ENCODE measurements around the gene MMS22L.

Gene MMS22L, protein sequence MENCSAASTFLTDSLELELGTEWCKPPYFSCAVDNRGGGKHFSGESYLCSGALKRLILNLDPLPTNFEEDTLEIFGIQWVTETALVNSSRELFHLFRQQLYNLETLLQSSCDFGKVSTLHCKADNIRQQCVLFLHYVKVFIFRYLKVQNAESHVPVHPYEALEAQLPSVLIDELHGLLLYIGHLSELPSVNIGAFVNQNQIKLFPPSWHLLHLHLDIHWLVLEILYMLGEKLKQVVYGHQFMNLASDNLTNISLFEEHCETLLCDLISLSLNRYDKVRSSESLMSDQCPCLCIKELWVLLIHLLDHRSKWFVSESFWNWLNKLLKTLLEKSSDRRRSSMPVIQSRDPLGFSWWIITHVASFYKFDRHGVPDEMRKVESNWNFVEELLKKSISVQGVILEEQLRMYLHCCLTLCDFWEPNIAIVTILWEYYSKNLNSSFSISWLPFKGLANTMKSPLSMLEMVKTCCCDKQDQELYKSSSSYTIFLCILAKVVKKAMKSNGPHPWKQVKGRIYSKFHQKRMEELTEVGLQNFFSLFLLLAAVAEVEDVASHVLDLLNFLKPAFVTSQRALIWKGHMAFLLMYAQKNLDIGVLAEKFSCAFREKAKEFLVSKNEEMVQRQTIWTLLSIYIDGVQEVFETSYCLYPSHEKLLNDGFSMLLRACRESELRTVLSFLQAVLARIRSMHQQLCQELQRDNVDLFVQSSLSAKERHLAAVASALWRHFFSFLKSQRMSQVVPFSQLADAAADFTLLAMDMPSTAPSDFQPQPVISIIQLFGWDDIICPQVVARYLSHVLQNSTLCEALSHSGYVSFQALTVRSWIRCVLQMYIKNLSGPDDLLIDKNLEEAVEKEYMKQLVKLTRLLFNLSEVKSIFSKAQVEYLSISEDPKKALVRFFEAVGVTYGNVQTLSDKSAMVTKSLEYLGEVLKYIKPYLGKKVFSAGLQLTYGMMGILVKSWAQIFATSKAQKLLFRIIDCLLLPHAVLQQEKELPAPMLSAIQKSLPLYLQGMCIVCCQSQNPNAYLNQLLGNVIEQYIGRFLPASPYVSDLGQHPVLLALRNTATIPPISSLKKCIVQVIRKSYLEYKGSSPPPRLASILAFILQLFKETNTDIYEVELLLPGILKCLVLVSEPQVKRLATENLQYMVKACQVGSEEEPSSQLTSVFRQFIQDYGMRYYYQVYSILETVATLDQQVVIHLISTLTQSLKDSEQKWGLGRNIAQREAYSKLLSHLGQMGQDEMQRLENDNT

DNA sequence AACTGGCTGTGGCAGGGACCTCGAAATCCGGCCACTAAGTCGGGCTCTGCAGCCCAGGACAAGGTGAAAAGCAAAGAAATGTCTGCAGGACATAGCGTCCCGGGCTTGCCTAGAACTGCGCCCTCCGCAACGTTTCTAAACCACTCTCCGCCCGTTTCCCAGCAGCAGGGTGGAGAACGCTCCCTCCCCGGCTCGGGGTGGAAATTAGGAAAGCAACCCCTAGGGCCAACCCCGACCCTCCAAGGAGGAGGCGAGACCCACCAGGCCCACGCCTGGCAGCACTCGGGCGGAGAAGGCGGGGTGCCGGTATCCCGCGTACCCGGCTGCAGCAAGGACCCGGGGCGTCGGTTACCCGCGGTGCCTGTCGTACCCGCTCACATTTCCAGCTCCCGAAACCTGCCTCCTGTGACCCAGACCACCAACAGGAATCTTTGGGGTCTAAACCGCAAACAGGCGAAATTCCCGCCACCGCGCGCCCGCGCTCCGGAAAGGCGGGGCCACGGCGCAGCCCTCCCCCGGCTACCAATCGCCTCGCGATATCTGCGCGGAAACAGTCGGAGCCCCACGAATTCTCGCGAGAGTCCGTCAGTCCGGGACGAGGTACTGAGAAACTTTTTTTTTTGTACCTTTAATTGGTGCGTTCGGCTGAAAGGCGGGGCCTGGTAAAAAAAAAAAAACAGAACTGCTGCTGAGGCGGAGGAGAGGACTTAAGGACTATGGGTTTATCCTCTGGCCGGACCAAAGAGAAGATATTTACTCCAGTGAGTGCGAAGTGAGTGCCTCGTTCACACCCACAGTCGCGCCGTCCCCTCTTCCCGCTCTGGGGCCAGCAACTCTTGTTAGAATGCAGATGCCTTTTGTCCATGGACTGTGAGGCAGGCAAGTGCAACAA lies at the start of gene MMS22L:
TSS of gene MMS22L (minus strand) at position 491 of the 892 bp plus-strand sequence. CDS start 739 bp downstream, outside the sequence.
- DNase-seq = peak; percentile 91

DNA sequence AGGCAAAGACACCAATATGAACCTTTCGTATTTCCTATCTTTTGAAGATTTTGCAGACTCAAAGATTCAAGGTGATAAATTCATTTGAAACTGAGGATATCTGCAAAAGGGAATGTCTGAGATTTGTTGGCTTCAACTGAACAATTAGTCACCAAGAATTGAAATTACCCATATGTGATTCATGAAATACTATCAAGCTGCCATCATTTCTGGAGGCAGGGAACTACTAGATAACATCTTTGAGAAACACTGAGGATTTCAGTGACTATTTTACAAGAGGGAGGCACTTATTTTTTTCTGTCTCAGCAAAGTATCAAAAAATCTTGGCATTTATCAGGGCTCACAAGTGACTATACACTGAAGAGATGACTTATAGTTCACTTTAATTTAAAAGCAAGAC lies 39.8 kb upstream of the MMS22L start:
- no peak for DNase-seq

DNA sequence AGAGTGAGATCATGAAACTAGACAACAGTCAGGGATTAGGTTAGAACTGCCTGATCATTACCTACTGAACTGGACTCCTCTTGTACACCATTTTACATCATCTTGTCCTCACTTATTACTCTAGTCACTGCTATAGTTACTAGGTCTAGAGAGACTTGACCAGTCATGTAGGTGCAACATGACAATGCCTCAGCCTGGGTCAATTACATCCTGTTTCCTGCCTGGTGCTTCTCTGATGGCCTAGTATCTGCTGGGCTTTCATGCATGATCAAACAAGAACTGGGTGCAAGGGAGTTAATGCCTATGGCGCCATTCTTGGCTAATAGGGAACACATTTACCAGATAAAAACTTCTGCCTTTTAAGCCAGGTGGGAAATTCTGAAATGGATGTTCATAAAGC lies 39.2 kb upstream of the MMS22L start:
- no peak for DNase-seq

DNA sequence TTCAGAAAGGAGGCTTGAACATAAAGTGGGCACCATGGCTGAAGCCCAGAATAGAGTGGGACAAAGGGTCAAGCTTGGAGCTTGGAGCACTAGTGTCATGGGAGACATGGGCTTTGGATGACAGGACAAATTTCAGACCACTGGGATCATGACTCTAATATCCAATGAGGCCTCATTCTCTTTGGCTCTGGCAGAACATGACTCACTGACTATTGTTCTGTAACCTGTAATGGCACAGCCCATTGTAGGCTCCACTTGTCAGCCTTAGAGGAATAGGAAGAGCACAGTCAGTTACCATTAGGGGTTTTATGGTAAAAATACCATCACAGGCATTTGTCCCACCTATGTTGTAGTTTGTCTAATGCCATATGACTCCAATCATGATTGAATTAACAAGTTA lies 34.0 kb upstream of the MMS22L start:
- no peak for DNase-seq

DNA sequence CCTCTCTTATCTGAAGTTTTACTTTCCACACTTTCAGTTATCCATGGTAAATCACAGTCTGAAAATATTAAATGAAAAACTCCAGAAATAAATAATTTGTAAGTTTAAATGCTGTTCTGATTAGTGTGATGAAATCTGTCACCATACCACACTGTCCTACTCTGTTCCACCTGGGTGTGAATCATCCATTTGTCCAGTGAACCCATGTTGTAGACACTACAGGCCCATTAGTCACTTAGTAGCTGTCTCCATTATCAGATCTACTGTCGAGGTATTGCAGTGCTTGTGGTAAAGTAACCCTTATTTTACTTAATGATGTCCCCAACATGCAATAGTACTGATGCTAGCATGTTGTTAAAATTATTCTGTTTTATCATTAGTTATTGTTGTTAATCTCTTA lies 29.2 kb upstream of the MMS22L start:
- DNase-seq = no peak

DNA sequence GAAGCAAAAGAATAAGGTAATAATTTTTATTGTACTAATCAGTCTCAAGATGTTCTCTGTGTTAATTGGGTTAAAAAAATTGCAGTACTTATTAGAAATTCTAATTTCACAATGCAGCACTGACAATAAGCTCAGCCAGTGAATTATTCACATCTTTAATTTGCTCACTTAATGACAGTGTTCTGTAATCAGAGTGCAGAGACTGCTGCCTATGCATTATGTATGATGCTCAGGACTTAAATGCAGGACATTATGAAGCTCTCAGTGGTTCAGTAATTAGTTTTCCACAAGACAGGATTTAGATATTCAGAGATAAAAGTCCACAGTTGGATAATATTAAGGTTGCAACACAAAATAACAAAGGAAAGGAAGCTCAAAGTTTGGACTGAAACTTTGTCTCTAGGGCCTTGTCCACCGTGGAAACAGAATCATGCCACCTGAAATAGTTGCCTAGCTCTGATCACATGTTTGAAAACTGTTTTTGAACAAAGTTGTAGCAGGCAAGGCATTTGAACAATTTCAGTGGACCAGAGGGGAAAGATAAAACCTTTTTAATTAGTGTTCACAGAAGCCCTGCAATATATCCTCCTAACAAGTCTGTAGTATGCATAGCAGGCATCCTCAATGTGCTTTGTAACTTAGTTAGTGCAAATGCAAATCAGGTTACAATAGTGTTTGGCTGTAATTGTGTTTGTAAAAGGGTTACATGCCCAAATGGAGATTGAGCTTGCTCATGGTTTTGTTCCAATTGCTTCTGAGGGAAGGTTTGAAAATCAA lies 23.7 kb upstream of the MMS22L start:
- no peak for DNase-seq

DNA sequence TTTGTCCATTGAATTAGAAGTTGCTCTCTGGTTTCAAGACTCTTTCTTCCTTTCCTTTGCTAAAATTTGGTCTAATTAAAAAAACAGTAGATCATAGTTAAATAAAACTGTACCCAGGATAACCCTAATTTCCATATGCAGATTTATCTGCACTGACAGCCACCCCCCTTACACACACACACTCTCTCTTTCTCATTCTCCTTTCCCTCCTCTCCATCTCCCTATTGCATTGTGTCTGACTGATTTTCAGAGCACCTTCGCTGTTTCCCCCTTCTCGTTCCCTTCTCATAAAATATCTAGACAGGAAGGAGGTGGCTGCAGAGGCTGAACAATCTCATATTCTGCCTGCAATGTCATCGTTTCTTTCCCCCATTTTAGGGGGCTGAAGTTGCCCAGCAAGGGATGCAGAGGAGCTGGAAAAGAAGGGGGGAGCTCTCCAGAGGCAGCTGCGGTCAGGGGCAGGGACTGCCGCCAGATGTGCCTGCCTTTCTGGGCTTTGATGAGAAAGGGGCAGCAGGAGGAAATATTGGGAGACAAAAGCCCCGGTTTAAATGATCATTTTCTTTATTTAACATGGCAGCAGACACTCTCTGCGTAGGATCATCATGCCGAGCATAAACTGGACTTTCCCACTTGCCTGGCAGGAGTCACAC lies 22.5 kb upstream of the MMS22L start:
- DNase-seq = no peak

DNA sequence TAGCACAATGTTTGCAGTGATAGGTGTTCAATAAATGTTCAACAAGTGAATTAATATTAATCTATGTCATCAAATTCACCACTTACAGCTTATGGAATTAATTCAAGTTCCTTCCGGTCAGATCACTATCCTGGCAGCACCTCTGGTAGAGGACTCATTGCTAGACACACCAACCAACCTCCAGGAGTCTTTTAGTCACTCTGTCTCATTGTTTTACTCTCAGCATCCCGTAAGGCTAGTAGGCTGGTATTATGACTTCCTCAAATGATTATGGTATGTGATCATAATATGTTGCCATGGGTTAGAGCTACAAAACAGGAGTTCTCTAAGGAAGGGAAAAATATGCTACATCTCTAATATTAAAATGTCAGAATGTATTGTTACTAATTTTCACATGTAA lies 21.7 kb upstream of the MMS22L start:
- no peak for DNase-seq

DNA sequence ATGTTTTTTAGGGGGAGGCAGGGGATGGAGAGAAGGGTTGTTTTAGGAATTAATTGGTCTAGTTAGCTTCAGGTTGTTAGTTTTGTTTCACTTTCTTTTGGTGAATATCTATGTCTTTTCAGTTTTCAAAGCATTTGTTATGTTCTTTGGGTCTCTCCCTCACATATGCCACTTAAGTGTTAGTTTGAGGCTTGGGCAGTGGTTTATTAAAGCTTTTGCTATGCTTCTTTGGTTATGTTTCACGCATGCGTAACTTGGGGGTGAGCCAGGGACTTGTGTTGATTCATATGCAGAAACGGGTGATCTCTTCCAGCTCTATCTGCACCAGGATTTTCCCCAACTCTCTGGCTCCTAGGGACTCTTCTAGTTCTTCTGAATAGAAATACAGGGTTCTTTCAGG lies 11.4 kb upstream of the MMS22L start:
- no peak for DNase-seq

DNA sequence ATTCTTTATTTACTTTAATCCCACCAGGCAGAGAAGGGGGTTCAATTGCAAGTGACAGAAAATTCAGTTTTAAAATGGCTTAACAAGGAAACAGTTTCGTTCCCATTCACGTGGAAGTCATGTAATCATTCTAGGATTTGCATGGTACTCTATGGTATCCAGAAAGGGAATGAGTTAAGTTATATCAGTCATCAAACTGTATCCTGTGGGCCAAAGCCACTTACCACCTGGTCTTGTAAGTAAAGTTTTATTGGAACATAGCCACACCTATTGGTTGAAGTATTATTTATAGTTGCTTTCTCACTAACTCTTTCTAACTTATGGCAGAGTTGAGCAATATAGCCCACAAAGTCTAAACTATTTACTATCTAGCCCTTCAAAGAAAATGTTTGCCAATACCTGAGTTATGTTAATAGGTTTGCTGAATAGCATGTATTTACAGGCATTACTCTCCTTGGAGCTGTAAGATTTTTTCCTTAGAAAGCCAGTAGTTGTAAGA lies 10.2 kb upstream of the MMS22L start:
- DNase-seq = no peak

DNA sequence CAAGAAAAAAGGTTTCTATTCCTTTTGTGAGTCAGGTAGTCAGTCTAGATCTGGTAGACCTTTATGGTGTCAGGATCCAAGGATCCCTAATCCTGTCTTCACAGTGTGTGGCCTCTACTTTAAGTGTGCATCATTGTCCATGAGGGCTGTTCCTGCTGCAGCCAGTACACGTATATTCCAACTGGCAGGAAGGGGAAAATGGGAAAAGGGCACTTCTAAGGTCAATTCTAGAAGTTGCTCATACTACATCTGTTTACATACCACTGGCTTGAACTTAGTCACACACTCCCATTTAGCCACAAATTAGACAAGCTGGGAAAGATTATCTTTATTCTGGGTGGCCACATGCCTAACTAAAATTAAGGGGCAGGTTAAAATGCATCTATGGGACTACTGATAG lies 9.7 kb upstream of the MMS22L start:
- DNase-seq = no peak

DNA sequence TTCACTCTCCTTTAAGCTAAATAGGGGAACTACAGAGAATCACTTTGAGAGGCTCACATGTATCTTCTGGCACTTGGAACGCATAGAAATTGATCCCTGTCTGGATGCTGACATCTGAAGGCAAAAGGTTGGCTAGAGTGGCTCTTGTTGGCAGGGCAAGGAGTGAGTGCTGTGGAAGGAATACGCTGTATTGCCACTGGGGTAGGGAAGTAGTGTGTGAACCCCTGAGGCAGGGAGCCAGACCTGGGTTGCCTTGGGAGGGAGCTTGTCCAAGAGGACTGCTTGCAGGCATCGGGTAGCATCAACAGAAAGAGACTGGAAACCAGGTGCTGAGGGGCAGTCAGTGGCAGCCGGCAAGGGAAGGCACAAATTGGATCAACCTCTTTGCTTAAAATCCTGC lies 8.9 kb upstream of the MMS22L start:
- DNase-seq = no peak

DNA sequence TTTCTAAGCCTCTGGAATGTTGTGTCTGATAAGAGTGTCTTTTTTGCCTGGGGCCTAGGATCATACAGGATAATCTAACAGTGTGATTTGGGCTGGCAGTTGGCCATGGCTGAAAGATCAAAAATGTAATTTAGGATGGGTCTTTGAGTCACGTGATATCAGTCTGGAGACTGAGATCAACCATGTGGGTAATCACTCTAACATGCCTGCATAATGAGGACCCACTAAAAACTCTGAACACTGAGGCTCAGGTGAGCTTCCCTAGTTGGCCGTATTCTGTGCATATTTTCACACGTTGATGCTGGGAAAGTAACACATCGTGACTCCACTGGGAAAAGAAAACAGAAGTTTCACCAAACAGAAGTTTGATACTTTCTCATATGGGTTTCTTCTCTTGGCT lies 6.3 kb upstream of the MMS22L start:
- DNase-seq = no peak

DNA sequence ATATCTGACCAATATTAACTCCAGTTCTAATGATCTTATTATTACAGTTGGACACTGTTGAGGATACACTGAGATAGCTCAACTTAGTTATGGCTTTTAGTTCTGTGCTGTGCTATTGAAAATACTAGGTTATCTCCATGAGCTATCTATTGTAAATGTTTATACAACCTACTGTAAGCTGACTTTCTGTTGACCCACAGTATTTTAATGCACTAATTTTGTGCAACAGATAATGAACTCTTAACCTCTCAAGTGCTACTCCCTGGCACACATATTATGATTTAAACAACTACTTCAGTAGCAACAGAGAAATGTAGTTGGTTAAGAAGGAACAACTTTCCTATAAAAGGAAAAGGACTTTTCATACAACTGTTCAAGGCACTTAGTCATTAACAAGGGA lies 5.2 kb upstream of the MMS22L start:
- no peak for DNase-seq

DNA sequence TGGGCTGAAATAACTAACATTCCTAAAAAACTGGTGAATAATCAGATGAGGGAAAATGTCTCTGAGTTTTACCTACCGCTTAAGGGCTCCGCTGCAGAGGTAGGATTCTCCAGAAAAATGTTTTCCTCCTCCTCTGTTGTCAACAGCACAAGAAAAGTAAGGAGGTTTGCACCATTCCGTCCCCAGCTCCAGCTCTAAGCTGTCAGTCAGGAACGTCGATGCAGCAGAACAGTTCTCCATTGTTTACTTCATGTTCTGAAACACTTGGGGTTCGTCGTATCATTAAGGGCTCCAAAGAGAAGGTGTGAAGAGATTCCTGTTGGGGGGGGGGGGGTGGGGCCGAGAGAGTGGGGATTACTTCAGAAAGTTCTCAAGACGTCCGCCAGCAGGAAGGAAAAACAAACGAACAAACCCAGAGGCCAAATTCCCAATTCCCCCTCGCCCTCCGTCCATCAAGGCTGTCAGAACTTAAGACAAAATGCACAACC lies 734 bp downstream of the MMS22L start:
- DNase-seq = no peak

DNA sequence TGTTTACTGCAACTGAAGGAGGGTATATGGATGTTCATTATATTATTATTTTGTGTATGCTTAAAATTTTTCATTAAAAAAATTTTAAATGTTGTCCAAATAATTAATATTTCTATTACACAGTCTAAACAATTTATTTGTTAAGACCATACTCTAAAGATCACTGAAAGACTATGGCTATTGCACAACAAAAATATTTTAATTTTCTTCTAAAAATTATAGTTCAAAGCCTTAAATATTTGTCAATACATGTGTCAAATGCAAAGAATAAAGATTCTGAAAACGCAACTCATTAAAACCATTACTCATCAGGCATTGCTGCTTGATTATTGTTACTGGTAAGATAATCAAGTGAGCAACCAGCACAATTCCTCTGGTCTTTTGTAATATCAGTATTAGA lies 2.2 kb downstream of the MMS22L start:
- DNase-seq = no peak

DNA sequence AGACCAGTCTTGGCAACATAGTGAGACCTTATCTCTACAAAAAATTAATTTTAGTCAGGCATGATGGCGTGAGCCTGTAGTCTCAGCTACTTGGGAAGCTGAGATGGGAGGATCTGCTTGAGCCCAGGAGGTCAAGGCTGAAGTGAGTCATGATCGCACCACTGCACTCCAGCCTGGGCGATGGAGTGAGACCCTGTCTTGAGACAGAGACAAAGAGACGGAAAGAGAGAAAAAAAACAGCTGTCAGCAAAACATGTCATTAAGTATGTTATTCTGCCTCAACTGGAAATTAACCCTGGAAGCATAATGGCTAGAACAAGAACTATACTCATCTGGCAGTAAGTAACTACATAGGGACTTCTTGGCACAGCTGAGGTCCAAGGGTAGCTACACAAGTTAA lies 7.2 kb downstream of the MMS22L start:
- DNase-seq = no peak

DNA sequence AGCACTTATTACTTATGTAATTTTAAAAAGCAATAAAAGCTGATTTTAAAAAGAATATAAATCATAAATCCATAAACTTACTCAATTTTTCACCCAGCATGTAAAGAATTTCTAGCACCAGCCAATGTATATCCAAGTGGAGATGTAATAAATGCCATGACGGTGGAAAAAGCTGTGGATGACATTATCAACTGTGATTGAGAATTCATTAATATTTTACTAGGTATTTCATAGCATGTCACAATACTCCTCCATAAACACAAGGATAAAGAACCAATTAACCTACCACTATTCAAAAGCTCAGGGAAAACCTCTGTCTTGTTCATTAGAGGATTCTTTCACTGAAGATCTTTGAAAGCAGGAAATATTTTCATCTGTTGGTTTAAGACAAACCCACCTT lies 13.2 kb downstream of the MMS22L start:
- no peak for DNase-seq

DNA sequence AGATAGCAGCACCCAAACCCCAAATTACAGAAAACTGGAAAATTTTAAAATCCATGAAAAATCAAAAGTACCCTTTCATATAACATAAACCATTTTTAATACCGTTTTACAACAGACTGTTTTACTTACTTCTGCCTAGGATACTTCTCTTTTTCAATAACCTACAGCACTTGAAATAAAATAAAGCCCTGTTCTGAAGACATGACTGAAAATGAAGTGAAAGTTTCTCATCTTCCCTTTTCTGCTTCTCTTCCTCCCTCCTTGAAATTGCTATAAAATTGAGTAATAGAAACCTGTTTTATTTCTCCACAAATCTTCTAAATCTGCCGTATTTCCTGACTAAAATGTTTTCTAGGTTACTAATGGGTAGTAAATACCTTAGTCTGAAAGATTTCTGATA lies 20.3 kb downstream of the MMS22L start:
- no peak for DNase-seq

DNA sequence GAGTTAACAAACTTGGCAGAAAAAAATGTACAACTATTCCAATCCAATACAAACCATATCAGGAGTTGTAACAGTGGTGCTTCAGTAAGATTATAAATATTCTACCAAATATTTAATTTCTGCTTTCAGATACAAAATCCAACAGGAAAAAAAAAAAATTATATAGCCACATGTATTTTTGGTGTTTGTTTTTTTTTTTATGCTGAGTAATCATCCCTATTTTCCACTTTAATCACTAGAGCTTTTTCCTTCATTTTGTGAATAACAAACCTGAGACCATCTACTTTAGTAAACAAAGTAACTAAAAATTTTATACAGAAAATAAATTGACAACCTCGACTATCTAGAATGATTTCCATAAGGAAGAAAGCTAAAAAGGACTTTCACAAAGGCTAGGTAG lies 36.2 kb downstream of the MMS22L start:
- DNase-seq = no peak

DNA sequence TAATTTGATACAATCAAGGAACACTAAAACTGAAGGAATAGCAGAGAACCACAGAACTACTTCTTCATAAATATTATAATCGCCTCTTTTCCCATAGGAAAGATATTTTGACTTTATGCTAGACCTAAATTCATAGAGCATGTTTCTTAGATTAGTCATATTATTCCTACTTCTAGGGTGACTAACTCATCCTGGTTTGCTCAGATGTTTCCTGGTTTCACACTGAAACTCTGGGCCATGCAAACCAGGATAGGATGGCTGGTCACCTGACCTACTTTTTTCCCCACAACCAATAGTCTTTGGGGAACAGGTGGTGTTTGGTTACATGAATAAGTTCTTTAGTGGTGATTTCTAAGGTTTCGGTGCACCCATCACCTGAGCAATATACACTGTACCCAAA lies 42.8 kb downstream of the MMS22L start:
- no peak for DNase-seq

All from activated CD4-positive, CD25-positive, alpha-beta regulatory T cell treated with anti-CD3 and anti-CD28 coated beads, Interleukin-2, amount 50 U/mL, for 72 hours (primary cell).